ENCODE measurements around the gene HP1BP3.
"Not testable (repeated sequence)": the region's sequence is repeated elsewhere in the genome, so short reads cannot be mapped to it uniquely, and the experiment has no call there.

The HP1BP3 gene

DNA sequence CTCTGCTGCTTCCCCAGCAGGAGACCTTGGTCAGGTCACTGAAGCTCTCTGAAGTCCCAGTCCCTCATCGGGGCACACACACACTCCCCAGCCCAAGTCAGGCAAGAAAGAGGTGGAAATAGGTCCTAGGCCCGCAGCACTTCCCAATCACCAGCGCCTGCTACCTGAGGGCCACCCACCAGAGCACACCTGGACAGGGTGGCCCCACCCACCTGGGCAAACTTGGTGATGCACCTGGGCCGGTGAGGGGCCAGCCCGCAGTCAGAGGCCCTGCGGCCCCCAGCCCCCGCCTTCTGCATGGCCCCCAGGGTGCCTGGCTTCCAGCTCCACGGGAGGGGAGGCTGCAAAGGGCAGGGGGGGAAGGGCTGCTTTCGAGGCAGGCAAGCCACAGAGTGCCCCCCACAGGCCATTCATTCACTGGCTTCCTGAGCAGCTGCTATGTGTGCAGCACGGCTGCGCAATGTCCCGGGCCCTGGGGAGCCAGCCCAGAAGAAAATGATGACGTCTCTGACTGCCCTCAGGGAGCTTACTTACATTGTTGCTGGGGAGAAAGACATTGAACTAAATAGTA, 59.3 kb downstream of the HP1BP3 start:
- no peak for DNase-seq (ENCODE audit: low spot score)

DNA sequence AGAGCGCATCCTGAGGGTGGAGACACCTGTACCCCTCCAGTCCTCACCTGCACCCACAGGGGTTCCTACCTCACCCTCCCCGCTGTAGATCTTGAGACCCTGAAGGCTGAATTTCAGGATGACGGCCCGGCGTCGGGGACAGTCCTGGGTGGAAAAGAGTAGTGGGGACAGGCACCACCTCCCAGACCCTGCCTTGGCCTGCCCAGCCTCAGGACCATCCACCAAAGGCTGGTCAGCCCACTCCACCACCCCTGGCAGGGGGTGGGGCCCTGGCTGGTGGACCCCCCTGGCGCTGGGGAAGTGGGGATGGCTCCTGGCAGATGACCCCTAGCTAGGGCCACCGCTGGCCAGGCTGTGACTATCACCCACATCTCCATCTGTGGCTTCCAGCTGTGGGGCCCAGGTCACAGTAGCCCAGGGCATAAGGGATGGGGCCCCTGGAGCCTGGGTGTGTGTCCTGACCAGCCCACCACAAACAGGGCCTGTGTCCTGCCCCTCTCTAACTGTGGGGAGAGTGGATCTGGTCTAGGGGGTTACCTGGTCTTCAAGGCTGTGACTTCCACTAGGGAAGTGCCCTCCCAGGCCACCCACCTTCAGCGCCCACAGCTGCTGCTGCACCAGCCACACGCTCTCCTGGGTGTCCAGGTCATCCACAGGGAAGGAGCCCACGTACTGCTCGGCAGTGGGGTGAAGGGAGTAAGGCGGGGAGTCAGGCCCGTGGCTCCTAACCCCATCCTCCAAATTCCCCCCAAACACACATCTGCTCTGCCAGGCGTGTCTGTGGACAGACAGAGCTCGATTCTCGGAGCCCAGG, 60.0 kb downstream of the HP1BP3 start:
- no peak for DNase-seq (ENCODE audit: low spot score)

GRCh38 chr1:20726118-20726911, 60.8 kb downstream of the HP1BP3 start:
- DNase-seq (ENCODE audit: low spot score) = no peak

GRCh38 chr1:20725189-20726117, 61.7 kb downstream of the HP1BP3 start:
- no peak for DNase-seq (ENCODE audit: low spot score)

DNA sequence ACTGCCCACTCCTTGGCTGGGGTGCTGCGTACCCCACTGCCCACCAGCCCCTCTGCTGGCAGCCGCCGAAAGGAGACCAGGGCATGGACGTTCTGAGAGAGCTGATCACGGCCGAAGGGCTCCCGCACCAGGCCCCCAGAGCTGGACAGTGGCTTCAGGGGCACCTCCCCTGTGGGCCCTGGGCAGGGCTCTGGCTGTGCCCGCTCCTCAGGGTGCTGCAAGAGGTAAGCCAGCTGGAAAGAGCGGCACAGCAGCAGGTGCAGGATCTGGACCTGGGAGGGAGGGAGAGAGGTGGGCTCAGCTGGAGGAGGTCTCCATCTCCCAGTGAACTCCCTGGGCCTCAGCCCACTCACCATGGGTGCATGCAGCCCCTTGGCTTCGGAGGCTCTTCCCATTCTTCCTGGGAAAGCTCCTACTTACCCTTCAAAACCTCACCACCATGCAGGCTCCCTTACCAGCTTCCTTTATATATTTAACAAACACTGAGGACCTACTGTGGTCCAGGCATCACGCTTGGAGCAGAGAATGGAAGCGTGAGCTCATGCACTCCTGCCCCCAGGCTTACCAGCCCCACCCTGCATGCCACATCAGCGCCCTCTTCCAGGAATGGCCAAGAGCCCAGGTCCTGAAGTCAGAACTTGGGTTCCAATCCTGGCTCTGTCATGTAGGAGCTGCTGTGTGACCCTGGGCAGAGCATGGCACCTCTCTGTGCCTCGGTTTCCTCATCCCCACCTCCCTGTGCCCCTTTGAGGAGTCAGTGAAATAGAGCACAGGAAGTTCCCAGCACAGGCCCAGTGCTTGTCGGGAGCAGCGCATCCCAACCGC, 62.5 kb downstream of the HP1BP3 start:
- no peak for DNase-seq (ENCODE audit: low spot score)

DNA sequence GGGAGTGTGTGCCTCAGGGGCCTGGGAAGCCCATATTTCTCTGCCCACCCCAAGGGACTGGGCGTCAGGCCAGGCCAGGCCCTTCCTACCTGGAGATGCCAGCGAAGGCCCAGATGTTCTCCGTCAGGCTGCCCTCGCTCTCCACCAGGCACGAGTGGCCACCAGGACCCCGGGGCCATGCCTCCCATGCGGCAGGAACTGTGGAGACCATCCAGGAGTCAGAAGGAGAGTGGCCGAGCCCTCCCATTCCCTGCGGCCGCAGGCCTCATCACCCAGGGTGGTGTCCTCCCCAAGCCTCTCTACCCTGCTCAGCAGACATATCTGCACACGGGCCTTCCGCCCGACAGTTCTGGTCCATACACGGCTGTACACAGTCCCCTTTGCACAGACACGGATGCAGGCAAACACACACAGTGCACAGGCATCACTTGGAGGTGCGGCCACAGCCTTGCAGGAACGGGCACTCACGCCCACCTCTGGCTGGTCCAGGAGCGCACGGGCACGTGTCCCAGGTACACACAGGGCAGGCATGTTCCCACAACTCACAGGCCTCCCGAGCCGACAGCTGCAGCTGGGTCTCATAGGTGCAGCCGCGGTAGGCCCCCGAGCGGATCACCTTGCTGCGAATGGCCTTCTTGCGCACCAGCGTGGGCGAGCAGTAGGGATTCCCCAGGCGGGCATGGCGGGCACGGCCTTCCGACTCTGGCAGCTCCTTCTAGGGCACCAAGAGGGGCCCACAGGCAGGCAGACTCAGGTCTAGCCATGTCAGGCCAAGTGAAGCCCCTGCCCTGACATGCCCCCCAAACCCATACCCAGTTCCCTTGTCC, 63.4 kb downstream of the HP1BP3 start:
- DNase-seq (ENCODE audit: low spot score) = no peak

DNA sequence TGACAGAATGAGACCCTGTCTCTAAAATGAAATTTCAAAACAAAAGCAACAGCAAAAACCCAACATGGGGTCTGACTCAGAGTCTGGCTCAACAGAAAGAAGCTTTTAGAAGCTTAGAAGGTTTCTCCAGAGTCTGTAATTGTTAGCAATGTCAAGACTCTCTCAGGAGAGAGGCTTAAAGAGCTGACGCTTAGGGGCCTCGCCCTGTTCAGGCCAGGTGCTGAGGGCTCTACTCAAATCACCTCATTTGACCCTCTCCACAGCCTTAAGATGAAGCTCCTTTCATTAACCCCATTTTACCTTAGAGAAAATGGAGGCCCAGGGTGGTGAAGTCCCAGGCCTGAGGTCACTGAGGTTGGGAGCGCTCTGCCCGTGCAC, 64.0 kb downstream of the HP1BP3 start:
- DNase-seq (ENCODE audit: low spot score) = no peak

DNA sequence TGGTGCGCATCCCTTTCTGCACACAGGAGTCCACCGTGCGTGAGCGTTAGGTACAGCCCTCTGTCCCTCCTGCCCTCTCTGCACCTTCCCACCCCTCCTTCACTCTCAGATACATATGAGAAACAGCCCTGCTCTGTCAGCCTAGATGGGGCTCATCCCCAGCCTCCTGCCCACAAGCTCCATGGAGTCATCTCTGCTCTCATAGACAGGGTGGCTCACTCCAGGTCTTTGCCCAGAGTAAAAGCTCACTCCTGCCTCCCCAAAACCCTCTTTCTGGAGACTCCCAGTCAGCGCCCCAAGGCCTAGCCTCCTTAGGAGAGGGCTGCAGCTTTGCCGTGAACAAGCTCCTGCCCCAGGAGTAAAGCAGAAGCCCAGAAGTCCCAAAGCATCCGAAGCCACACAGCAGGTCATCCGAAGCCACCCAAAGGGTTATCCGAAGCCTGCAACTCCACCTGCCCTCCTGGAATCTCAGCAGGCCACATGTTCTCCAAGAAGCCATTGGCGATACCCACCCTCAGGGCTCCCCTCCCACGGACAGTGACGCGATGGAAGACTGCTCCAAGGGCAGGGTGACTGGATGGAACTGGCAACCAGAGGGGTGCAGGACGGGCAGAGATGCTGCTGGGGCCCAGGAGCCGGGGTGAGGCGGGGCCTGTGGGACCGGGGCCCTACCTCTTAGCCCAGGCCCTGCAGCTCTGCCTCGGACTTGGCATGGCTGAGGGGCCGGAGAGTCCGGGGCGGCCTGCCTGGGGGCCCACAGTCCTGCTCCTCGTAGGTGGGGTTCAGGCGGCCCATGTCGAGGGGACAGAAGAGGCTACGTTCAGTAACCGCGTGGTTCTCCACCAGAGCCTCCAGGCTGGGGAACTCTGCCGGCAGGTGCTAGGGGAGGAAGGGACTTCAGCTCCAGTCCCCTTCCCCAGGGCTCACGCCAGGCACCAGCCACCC, 65.7 kb downstream of the HP1BP3 start:
- DNase-seq (ENCODE audit: low spot score) = no peak

GRCh38 chr1:20720631-20721091, 66.4 kb downstream of the HP1BP3 start:
- DNase-seq (ENCODE audit: low spot score) = no peak

DNA sequence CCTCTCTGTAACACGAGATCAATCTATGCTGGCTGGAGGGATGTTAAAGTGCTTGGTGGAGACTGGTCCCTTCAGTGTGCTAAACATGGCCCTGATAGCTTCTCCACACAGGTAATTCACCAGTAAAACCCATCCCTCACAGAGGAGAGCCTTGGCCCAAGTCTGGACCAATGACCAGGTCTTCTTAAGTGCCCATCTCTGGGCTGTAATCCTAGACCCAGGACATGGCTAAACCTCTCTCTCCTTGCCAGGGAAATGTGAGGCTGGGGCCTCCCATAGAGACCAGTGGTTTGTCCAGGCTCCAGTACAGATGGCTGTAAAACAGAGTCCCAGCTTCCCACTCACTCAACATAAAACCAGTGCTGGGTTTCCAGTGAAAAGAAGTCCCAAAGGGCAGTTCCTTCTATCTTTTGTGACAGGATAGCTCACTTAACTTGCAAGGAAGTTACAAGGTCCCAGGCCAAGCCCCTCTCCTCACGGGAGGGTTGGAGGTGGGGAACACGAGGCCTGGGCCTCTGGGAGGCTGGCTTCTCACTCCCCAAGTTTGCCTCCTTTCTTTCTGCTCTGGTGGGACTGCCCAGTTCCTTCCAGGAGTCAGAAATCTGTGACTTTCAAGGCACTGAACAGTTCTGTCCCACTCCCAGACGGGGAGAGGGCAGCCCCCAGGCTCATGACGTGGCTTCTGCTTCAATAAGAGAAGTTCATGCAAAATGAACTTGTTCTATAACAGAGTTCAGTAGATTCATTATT, 67.1 kb downstream of the HP1BP3 start:
- no peak for DNase-seq (ENCODE audit: low spot score)

GRCh38 chr1:20719261-20719660, 67.8 kb downstream of the HP1BP3 start:
- no peak for DNase-seq (ENCODE audit: low spot score)

DNA sequence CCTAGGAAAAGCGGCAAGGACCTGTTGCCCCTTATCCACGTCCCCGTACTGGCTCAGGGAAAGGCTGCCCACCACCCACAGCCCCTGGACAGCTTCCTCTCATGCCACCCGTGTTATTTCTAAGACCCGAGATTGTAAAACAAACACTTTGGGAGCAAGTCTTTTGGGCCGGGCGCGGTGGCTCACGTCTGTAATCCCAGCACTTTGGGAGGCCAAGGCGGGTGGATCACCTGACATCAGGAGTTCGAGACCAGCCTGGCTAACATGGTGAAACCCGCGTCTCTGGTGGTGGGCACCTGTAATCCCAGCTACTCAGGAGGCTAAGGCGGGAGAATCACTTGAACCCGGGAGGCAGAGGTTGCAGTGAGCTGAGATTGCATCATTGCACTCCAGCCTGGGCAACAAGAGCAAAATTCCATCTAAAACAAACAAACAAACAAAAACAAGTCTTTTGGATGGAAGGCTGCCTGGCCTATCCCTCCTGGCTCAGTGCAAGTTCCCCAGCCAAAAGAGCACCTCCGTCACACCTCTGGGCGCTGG, 68.7 kb downstream of the HP1BP3 start:
- not testable (repeated sequence) for DNase-seq (ENCODE audit: low spot score)

GRCh38 chr1:20717452-20718342, 69.4 kb downstream of the HP1BP3 start, which contains the start of gene KIF17:
TSS of gene KIF17 (minus strand) at chr1:20718007. CDS start at chr1:20717706, 301 bp downstream.
- DNase-seq (ENCODE audit: low spot score) = peak; percentile 47

DNA sequence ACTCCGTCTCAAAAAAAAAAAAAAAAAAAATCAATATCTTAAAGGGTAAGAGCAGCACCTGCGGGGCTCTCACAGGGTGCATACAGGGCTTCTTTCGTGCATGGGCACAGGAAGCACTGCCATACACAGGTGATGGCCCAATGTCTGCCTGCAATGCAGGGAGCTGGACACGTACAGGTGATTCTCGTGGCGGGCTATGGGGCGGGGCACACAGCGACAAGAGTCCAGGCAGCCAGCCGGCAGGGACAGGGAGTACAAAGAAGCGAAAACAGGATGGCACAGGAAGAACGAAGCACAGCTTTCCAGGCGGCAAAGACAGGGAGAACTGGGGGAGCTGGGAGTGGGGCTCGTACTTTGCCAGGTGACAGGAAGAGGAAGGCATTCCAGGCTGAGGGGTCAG, 70.9 kb downstream of the HP1BP3 start:
- DNase-seq (ENCODE audit: low spot score) = no peak

DNA sequence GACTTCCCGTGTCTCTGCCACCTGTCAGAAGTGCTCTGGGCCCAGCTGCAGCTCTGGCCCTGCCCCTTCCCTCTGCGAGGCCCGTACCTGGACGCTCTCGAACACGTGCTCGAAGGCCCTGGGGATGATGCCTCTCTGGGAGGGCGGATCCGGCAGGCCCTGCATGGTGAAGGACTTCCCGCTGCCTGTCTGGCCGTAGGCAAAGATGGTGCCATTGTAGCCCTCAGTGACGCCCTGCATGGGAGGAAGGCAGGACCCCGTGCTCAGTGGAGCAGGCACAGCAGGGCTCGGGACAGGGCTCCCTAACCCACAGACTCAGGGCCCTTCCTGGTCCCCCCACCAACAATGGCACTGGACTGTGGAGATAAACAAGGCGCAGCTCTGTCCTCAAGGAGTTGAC, 71.7 kb downstream of the HP1BP3 start:
- DNase-seq (ENCODE audit: low spot score) = no peak

- no peak for DNase-seq (ENCODE audit: low spot score)
Observed at GRCh38 chr1:20713440-20713839, 73.7 kb downstream of the HP1BP3 start.
